Measurements from ENCODE around the gene MCF2L2. TPM values are rescaled to one million over a fixed set of nuclear protein-coding genes. Genes with fewer than 3 reads are reported as not detected.
"Not testable (repeated sequence)": the region's sequence is repeated elsewhere in the genome, so short reads cannot be mapped to it uniquely, and the experiment has no call there.

The MCF2L2 gene
- total and polyA plus RNA-seq, 2 experiments from 2014 or later: 6.7 to 14.6 TPM

GRCh38 chr3:183172051-183172639 is 256.3 kb downstream of the MCF2L2 start:
- 0 out of 3 replicates have a peak, but pooled peaks have one; percentile 28 for ATAC-seq
- no peaks in the 10 kb centered on the region for H3K36me3 Mint-ChIP-seq (ENCODE audit: low read depth)
- peaks cover 4% of the 10 kb centered on the region for H3K27me3 Mint-ChIP-seq (ENCODE audit: insufficient read depth, low read depth, poor library complexity)
- H3K4me3 Mint-ChIP-seq: no peak overlapping the region
- H3K36me3 ChIP-seq (ENCODE audit: insufficient read depth): no peaks in the 10 kb centered on the region
- H3K27me3 ChIP-seq (ENCODE audit: insufficient read depth): no peaks in the 10 kb centered on the region
- no peaks in the 10 kb centered on the region for H4K20me1 ChIP-seq (replicated peaks; ENCODE audit: insufficient read depth)
- no peak overlapping the region for H3K27ac Mint-ChIP-seq
- peak overlapping the region; percentile 60 for H2AFZ ChIP-seq
- no peak overlapping the region for H3K4me2 ChIP-seq
- TF ChIP-seq EZH2phosphoT487 (IDR thresholded peaks at IDR 0.05; ENCODE audit: unreplicated experiment) (no peak), POLR2AphosphoS5 (IDR thresholded peaks at IDR 0.05; ENCODE audit: low read depth) (no peak), ZNF114 (CRISPR knock-in tag; IDR thresholded peaks at IDR 0.05) (no peak), CREB1 (CRISPR knock-in tag; IDR thresholded peaks at IDR 0.05; ENCODE audit: low read depth) (no peak), EZH2 (IDR thresholded peaks at IDR 0.05; ENCODE audit: low read depth, unreplicated experiment) (no peak), NANOG (IDR thresholded peaks at IDR 0.05; ENCODE audit: borderline replicate concordance) (no peak)
- H3K9me2 ChIP-seq (ENCODE audit: insufficient read depth): no peaks in the 10 kb centered on the region
- no peaks in the 10 kb centered on the region; the same call in 2 of the 3 replicates for H3K9me3 Mint-ChIP-seq
- H3K27ac ChIP-seq (ENCODE audit: low read depth): no peak overlapping the region
- H3K4me1 Mint-ChIP-seq: no peaks in the 10 kb centered on the region
- peak; percentile 11 for DNase-seq (ENCODE audit: low spot score)
- no peaks in the 10 kb centered on the region for H3F3A ChIP-seq (replicated peaks; ENCODE audit: low read depth)
- H3K4me1 ChIP-seq (ENCODE audit: insufficient read depth): no peaks in the 10 kb centered on the region
- H3K79me2 ChIP-seq (replicated peaks; ENCODE audit: insufficient read depth): no peaks in the 10 kb centered on the region
- no peak overlapping the region for H3K4me3 ChIP-seq

- H3K79me2 ChIP-seq (replicated peaks; ENCODE audit: insufficient read depth); H3K36me3 Mint-ChIP-seq (ENCODE audit: low read depth); H4K20me1 ChIP-seq (replicated peaks; ENCODE audit: insufficient read depth); H3K36me3 ChIP-seq (ENCODE audit: insufficient read depth); H2AFZ ChIP-seq; H3K4me1 ChIP-seq (ENCODE audit: insufficient read depth); H3K27ac ChIP-seq (ENCODE audit: low read depth); H3K4me3 ChIP-seq; H3K27ac Mint-ChIP-seq; H3K4me2 ChIP-seq; H3K9me3 Mint-ChIP-seq; H3K9me2 ChIP-seq (ENCODE audit: insufficient read depth); H3F3A ChIP-seq (replicated peaks; ENCODE audit: low read depth); H3K4me1 Mint-ChIP-seq; DNase-seq (ENCODE audit: low spot score); H3K4me3 Mint-ChIP-seq; ATAC-seq: not testable (repeated sequence)
- peaks cover 10% of the 10 kb centered on the region for H3K27me3 ChIP-seq (ENCODE audit: insufficient read depth)
- H3K27me3 Mint-ChIP-seq (ENCODE audit: insufficient read depth, low read depth, poor library complexity): peaks cover 13% of the 10 kb centered on the region
Measured at GRCh38 chr3:183167975-183168374, 260.4 kb downstream of the MCF2L2 start.

GRCh38 chr3:183163563-183163962 is 264.9 kb downstream of the MCF2L2 start:
- H3F3A ChIP-seq (replicated peaks; ENCODE audit: low read depth): 0 out of 2 replicates have a peak, but pooled peaks cover 4% of the 10 kb centered on the region
- peaks cover 26% of the 10 kb centered on the region for H3K27me3 Mint-ChIP-seq (ENCODE audit: insufficient read depth, low read depth, poor library complexity)
- H3K9me3 Mint-ChIP-seq: no peaks in the 10 kb centered on the region
- H3K4me1 Mint-ChIP-seq: peaks cover 8% of the 10 kb centered on the region
- no peak for TF ChIP-seq REST (IDR thresholded peaks at IDR 0.05; ENCODE audit: unreplicated experiment)
- no peak overlapping the region for H3K4me3 ChIP-seq
- H3K27ac Mint-ChIP-seq: no peak overlapping the region
- H3K36me3 Mint-ChIP-seq (ENCODE audit: low read depth): no peaks in the 10 kb centered on the region
- H2AFZ ChIP-seq: 0 out of 2 replicates have a peak overlapping the region, but pooled peaks have one; percentile 52
- peaks cover 5% of the 10 kb centered on the region; the same call in 1 of the 2 replicates for H3K4me1 ChIP-seq (ENCODE audit: insufficient read depth)
- no peaks in the 10 kb centered on the region for H3K79me2 ChIP-seq (replicated peaks; ENCODE audit: insufficient read depth)
- no peaks in the 10 kb centered on the region for H3K36me3 ChIP-seq (ENCODE audit: insufficient read depth)
- peak; percentile 15 for ATAC-seq
- peak overlapping the region; percentile 67; the same call in 2 of the 3 replicates for H3K4me3 Mint-ChIP-seq
- no peak overlapping the region for H3K27ac ChIP-seq (ENCODE audit: low read depth)
- DNase-seq (ENCODE audit: low spot score): peak; percentile 39
- no peaks in the 10 kb centered on the region for H3K9me2 ChIP-seq (ENCODE audit: insufficient read depth)
- peaks cover 39% of the 10 kb centered on the region for H3K27me3 ChIP-seq (ENCODE audit: insufficient read depth)
- no peaks in the 10 kb centered on the region for H4K20me1 ChIP-seq (replicated peaks; ENCODE audit: insufficient read depth)
- H3K4me2 ChIP-seq: no peak overlapping the region

Measured in GM23338 (cell line).